OCI-LY7 (cell line): ENCODE data around the gene UNKL. TPM values are rescaled to one million over a fixed set of nuclear protein-coding genes. Genes with fewer than 3 reads are reported as not detected.

Experiments used
- BruUV-seq: library from RNA; stranded (reverse); fragments of 400-500 nt; replicated peaks from 2 replicates; lab custom pipeline; 2021; lab: Mats Ljungman, UMichigan
- CTCF ChIA-PET: fragments of 300-600 bp; sonication (Branson Sonifier 250); formaldehyde crosslinking; loops from one replicate; lab custom pipeline; 2022; ENCODE audit warnings: antibody characterized with exemption; ENCODE audit not compliant: unreplicated experiment; lab: Charles Lee
- POLR2A ChIA-PET: fragments of 300-600 bp; sonication (Branson Sonifier 250); formaldehyde crosslinking; loops from one replicate; lab custom pipeline; 2022; ENCODE audit warnings: antibody characterized with exemption; lab: Charles Lee
- DNase-seq: peaks from one replicate; pipeline ENCODE4 v3.0.0-alpha.2; 2015; ENCODE audit warnings: low spot score
- H2AFZ ChIP-seq: fragments of 200-600 bp; sonication (generic), shearing (Covaris generic); 2 replicates; pipeline ENCODE4 v1.6.1; 2014; ENCODE audit warnings: mild to moderate bottlenecking, antibody characterized with exemption, low read length, moderate library complexity
- H3K27ac ChIP-seq: fragments of 200-600 bp; sonication (generic); 2 replicates; pipeline ENCODE4 v1.5.1; 2014; ENCODE audit warnings: mixed run types, low read depth, mild to moderate bottlenecking, moderate library complexity, low read length, inconsistent platforms; ENCODE audit not compliant: poor library complexity, severe bottlenecking
- H3K36me3 ChIP-seq: fragments of 200-600 bp; sonication (generic); 2 replicates; pipeline ENCODE4 v1.6.1; 2014; ENCODE audit warnings: mild to moderate bottlenecking, antibody characterized with exemption, low read length, moderate library complexity, mixed read lengths; ENCODE audit not compliant: insufficient read depth
- H3K4me1 ChIP-seq: fragments of 200-600 bp; sonication (generic); 2 replicates; pipeline ENCODE4 v1.5.1; 2014; ENCODE audit warnings: mild to moderate bottlenecking, low read length; ENCODE audit not compliant: insufficient read depth, poor library complexity, severe bottlenecking
- H3K4me2 ChIP-seq: fragments of 200-600 bp; sonication (generic); 2 replicates; pipeline ENCODE4 v1.6.1; 2014; ENCODE audit warnings: mild to moderate bottlenecking, low read length
- H3K4me3 ChIP-seq: fragments of 200-600 bp; sonication (generic); 2 replicates; pipeline ENCODE4 v1.5.1; 2014; ENCODE audit warnings: mild to moderate bottlenecking, low read depth, low read length; ENCODE audit not compliant: poor library complexity, severe bottlenecking
- H3K79me2 ChIP-seq: fragments of 200-600 bp; sonication (generic); 2 replicates; pipeline ENCODE4 v1.6.1; 2016; ENCODE audit warnings: low read depth, mild to moderate bottlenecking, low read length, moderate library complexity, mixed read lengths; ENCODE audit not compliant: insufficient read depth
- H3K9me2 ChIP-seq: fragments of 200-600 bp; sonication (generic); 2 replicates; pipeline ENCODE4 v1.6.1; 2016; ENCODE audit warnings: mild to moderate bottlenecking, low read length, mixed read lengths; ENCODE audit not compliant: insufficient read depth
- H3K9me3 ChIP-seq: fragments of 200-600 bp; sonication (generic); 2 replicates; pipeline ENCODE4 v1.6.1; 2014; ENCODE audit warnings: mild to moderate bottlenecking, mixed run types, low read length, mixed read lengths
- H4K20me1 ChIP-seq: fragments of 200-600 bp; sonication (generic); 2 replicates; pipeline ENCODE4 v1.6.1; 2014; ENCODE audit warnings: mild to moderate bottlenecking, antibody characterized with exemption, low read length, moderate library complexity, mixed read lengths; ENCODE audit not compliant: insufficient read depth
- CTCF ChIP-seq: fragments of 200-600 bp; sonication (generic); conservative IDR thresholded peaks from 2 replicates; pipeline ENCODE4 v1.5.1; 2014; ENCODE audit warnings: mild to moderate bottlenecking, antibody characterized with exemption, low read length, moderate library complexity, mixed read lengths
- EZH2phosphoT487 ChIP-seq: fragments of 200-600 bp; sonication (generic); IDR thresholded peaks from 2 replicates; pipeline ENCODE4 v1.6.1; 2018; ENCODE audit warnings: low read depth, borderline replicate concordance, mild to moderate bottlenecking, mixed run types, antibody characterized with exemption, low read length, moderate library complexity, mixed read lengths
- intact Hi-C: fragments of 100-400 bp; cut with micrococcal nuclease; formaldehyde crosslinking; loops from one replicate; pipeline ENCODE4 v1.10.0; 2022; ENCODE audit not compliant: unreplicated experiment
- total RNA-seq, 2 experiments: library from RNA; depleted of rRNA in 1 of 2; stranded (reverse); fragments of >200 nt in 1 of 2; shearing (Covaris generic) in 1 of 2; gene quantifications; 2 replicates each; pipeline ENCODE4 v1.2.3, GENCODE V29; 2014 to 2022

UNKL gene
- total RNA-seq, 2 experiments from 2014 or later = 31.0 to 33.7 TPM

GRCh38 chr16:1371054-1371978, 43.2 kb downstream of the UNKL start:
- Histone ChIP-seq H3K9me3 (no peaks in the 10 kb centered on the region), H3K9me2 (no peaks in the 10 kb centered on the region), H3K4me3 (no peak overlapping the region), H3K36me3 (peaks cover 6% of the 10 kb centered on the region; the same call in 1 of the 2 replicates), H4K20me1 (no peaks in the 10 kb centered on the region), H2AFZ (no peak overlapping the region), H3K4me2 (no peak overlapping the region), H3K79me2 (no peaks in the 10 kb centered on the region), H3K27ac (no peak overlapping the region), H3K4me1 (no peaks in the 10 kb centered on the region)
- intact Hi-C loops = no loop called here
- ChIA-PET POLR2A (no interaction called here), CTCF (no interaction called here)
- no peak for DNase-seq
- TF ChIP-seq CTCF (no peak), EZH2phosphoT487 (no peak)
- no TSS peak for BruUV-seq

- no peak for DNase-seq
- CTCF ChIA-PET = interaction anchor here (0.6 kb wide), 1 partner anchor 58 kb away, joined by 3 read pairs; the partner anchor contains the start of gene UBE2I
- no peaks in the 10 kb centered on the region for H3K9me3 ChIP-seq
- no peak overlapping the region for H3K4me3 ChIP-seq
- H3K79me2 ChIP-seq = no peaks in the 10 kb centered on the region
- H3K27ac ChIP-seq = no peak overlapping the region
- H3K9me2 ChIP-seq = no peaks in the 10 kb centered on the region
- no peak for TF ChIP-seq EZH2phosphoT487
- TF ChIP-seq CTCF = no peak
- peaks cover 34% of the 10 kb centered on the region; the same call in 1 of the 2 replicates for H3K36me3 ChIP-seq
- intact Hi-C loops = no loop called here
- no peak overlapping the region for H3K4me2 ChIP-seq
- no peak overlapping the region for H2AFZ ChIP-seq
- POLR2A ChIA-PET = no interaction called here
- BruUV-seq = no TSS peak
- H3K4me1 ChIP-seq = no peaks in the 10 kb centered on the region
- no peaks in the 10 kb centered on the region for H4K20me1 ChIP-seq
Observed at GRCh38 chr16:1367486-1368174, 46.9 kb downstream of the UNKL start.
